GM12892 (cell line): Measurements from ENCODE around the gene RBX1.

Experiments used
- POLR2A ChIP-seq: IDR thresholded peaks from 2 replicates; pipeline ENCODE4 v1.6.1; 2011; ENCODE audit warnings: low read depth, low read length, control low read depth
- POLR2AphosphoS5 ChIP-seq: IDR thresholded peaks from 2 replicates; pipeline ENCODE4 v1.6.1; 2011; ENCODE audit warnings: low read depth, low read length, control low read depth

GRCh38 chr22:40975366-40975765, 24.2 kb downstream of the RBX1 start:
- TF ChIP-seq POLR2A (no peak), POLR2AphosphoS5 (no peak)
